Measurements from ENCODE around the gene TMEM126B. TPM values are rescaled to one million over a fixed set of nuclear protein-coding genes. Genes with fewer than 3 reads are reported as not detected.

TMEM126B gene
- total RNA-seq, 1 donor from 2014 or later, result 44.3 TPM

- Mint-ChIP-seq H3K27me3 (ENCODE audit: unreplicated experiment) (no peaks in the 10 kb centered on the region), H3K36me3 (ENCODE audit: unreplicated experiment) (peaks cover 30% of the 10 kb centered on the region), H3K9me3 (ENCODE audit: unreplicated experiment) (no peaks in the 10 kb centered on the region), H3K4me3 (ENCODE audit: unreplicated experiment) (peak overlapping the region; percentile 96), H3K4me1 (ENCODE audit: unreplicated experiment) (peaks cover 43% of the 10 kb centered on the region), H3K27ac (ENCODE audit: unreplicated experiment) (no peak overlapping the region)
- no peak for DNase-seq (ENCODE audit: extremely low spot score, unreplicated experiment)
- TF ChIP-seq CTCF (IDR thresholded peaks at IDR 0.05), result no peak
Observed at GRCh38 chr11:85661972-85662664, 33.7 kb downstream of the TMEM126B start.

- Mint-ChIP-seq H3K27ac (ENCODE audit: unreplicated experiment) (peak overlapping the region; percentile 98), H3K36me3 (ENCODE audit: unreplicated experiment) (peaks cover 27% of the 10 kb centered on the region), H3K4me3 (ENCODE audit: unreplicated experiment) (peak overlapping the region; percentile 96), H3K4me1 (ENCODE audit: unreplicated experiment) (peaks cover 43% of the 10 kb centered on the region), H3K9me3 (ENCODE audit: unreplicated experiment) (no peaks in the 10 kb centered on the region), H3K27me3 (ENCODE audit: unreplicated experiment) (no peaks in the 10 kb centered on the region)
- no peak for DNase-seq (ENCODE audit: extremely low spot score, unreplicated experiment)
- TF ChIP-seq CTCF (IDR thresholded peaks at IDR 0.05), result no peak
Observed at GRCh38 chr11:85663080-85663752, 34.8 kb downstream of the TMEM126B start.

- Mint-ChIP-seq H3K4me3 (ENCODE audit: unreplicated experiment) (peak overlapping the region; percentile 96), H3K36me3 (ENCODE audit: unreplicated experiment) (peaks cover 21% of the 10 kb centered on the region), H3K27ac (ENCODE audit: unreplicated experiment) (peak overlapping the region; percentile 98), H3K9me3 (ENCODE audit: unreplicated experiment) (no peaks in the 10 kb centered on the region), H3K4me1 (ENCODE audit: unreplicated experiment) (peaks cover 41% of the 10 kb centered on the region), H3K27me3 (ENCODE audit: unreplicated experiment) (no peaks in the 10 kb centered on the region)
- TF ChIP-seq CTCF (IDR thresholded peaks at IDR 0.05), result peak; percentile 62
- DNase-seq (ENCODE audit: extremely low spot score, unreplicated experiment), result peak; percentile 87
Observed at GRCh38 chr11:85663753-85664614, 35.6 kb downstream of the TMEM126B start.

- Mint-ChIP-seq H3K36me3 (ENCODE audit: unreplicated experiment) (peaks cover 15% of the 10 kb centered on the region), H3K27ac (ENCODE audit: unreplicated experiment) (peak within 1 kb of the TSS; percentile 98), H3K27me3 (ENCODE audit: unreplicated experiment) (no peaks in the 10 kb centered on the region), H3K9me3 (ENCODE audit: unreplicated experiment) (no peaks in the 10 kb centered on the region), H3K4me3 (ENCODE audit: unreplicated experiment) (peak within 1 kb of the TSS; percentile 96), H3K4me1 (ENCODE audit: unreplicated experiment) (peaks cover 36% of the 10 kb centered on the region)
- peak; percentile 99 for DNase-seq (ENCODE audit: extremely low spot score, unreplicated experiment)
- TF ChIP-seq CTCF (IDR thresholded peaks at IDR 0.05), result no peak
Observed at GRCh38 chr11:85664615-85665481, 36.5 kb downstream of the TMEM126B start, which contains the start of gene CREBZF. CREBZF (minus strand) TSS chr11:85665129; CDS start chr11:85664875, 254 bp downstream.
